ENCODE data around the gene CSNK2A1.

DNA sequence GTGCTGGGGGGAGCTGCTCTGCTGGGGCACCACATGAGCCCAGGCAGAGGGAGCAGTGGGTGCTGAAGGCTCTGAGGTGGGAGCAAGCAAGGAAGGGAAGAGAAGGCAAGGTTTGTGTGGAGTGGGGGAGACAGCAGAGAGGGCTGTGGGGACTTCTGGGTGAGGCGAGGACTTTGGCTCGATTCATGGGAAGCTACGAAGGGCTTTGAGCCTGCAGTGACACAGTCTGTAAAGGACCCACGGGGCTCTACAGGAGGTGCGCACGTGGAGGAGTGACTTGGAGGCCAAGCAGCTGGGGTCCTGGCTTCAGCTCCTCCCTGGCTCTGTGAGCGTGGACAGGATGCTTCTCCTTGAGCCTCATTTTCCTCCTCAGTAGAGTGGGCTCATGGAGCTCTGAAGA, 29.1 kb upstream of the CSNK2A1 start:
- TF ChIP-seq, protein P1, sequence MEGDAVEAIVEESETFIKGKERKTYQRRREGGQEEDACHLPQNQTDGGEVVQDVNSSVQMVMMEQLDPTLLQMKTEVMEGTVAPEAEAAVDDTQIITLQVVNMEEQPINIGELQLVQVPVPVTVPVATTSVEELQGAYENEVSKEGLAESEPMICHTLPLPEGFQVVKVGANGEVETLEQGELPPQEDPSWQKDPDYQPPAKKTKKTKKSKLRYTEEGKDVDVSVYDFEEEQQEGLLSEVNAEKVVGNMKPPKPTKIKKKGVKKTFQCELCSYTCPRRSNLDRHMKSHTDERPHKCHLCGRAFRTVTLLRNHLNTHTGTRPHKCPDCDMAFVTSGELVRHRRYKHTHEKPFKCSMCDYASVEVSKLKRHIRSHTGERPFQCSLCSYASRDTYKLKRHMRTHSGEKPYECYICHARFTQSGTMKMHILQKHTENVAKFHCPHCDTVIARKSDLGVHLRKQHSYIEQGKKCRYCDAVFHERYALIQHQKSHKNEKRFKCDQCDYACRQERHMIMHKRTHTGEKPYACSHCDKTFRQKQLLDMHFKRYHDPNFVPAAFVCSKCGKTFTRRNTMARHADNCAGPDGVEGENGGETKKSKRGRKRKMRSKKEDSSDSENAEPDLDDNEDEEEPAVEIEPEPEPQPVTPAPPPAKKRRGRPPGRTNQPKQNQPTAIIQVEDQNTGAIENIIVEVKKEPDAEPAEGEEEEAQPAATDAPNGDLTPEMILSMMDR (IDR thresholded peaks at IDR 0.05): no peak
- TF ChIP-seq POLR2A (IDR thresholded peaks at IDR 0.05): no peak

All from adrenal gland (tissue), 5 donors.